Activated CD8-positive, alpha-beta memory T cell treated with anti-CD3 and anti-CD28 coated beads, Interleukin-2, amount 50 U/mL, for 24 hours (primary cell): ENCODE measurements around the gene SPTY2D1.

Source experiments
- DNase-seq: peaks from one replicate; pipeline ENCODE4 v3.0.0-alpha.2; 2020; ENCODE audit errors: extremely low read depth

Gene SPTY2D1

DNA sequence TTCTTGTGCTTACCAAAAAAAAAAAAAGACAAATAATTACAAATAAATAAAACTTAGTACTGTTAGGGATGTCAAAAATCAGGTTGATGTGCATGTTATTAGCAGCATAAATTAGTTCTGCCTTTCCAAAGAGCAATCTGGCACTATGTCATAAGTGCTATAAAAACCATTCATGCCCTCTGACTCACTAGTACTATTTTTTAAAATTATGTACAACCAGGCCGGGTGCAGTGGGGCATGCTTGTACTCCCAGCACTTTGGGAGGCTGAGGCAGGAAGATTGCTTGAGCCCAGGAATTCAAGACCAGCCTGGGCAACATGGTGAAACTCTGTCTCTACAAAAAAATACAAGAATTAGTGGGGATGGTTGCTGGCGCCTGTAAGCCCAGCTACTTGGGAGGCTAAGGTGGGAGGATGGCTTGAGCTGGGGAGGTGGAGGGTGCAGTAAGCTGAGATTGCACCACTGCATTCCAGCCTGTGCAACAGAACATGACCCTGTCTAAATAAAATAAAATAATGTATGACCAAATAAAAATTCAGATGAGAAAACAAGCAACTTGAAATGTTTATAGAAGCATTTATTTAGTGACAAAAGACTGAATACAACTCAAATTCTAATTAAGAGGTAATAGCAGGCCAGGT is 70.9 kb downstream of the SPTY2D1 start:
- no peak for DNase-seq
